NT2/D1 (cell line): Measurements from ENCODE around the gene ZNF248.

Experiments used
- SUZ12 ChIP-seq: IDR thresholded peaks from 2 replicates; pipeline ENCODE4 v1.6.1; 2011; ENCODE audit not compliant: insufficient read length, insufficient read depth; ENCODE audit errors: extremely low read depth
- YY1 ChIP-seq: IDR thresholded peaks from 2 replicates; pipeline ENCODE4 v1.6.1; 2011; ENCODE audit not compliant: insufficient read length, insufficient read depth
- ZNF274 ChIP-seq: IDR thresholded peaks from 2 replicates; pipeline ENCODE4 v1.6.1; 2011; ENCODE audit warnings: mild to moderate bottlenecking, low read depth, low read length

DNA sequence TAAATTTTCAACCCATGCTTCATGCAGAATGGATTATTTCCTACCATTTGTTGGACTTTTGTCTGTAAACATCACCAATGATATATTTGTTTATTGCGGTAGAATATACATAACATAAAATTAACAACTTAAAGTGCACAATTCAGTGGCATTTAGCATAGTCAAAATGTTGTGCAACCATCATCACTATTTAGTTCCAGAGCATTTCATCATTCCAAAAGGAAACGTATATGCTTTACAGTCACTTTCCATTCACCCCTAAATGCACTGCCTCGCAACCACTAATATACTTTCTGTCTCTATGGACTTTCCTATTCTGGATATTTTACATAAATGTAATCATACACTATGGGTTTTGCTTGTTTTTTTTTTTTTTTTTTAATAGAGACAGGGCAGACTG is 11.4 kb upstream of the ZNF248 start:
- TF ChIP-seq ZNF274 (no peak), SUZ12 (no peak), YY1 (no peak)
